ENCODE data around the gene PTPRN2. TPM values are rescaled to one million over a fixed set of nuclear protein-coding genes. Genes with fewer than 3 reads are reported as not detected.

PTPRN2 gene
- total RNA-seq, 4 donors from 2014 or later = 2.0 to 9.5 (median 2.6) TPM

- DNase-seq (ENCODE audit: low spot score) = no peak
- ATAC-seq (ENCODE audit: low FRiP score) = no peak
- no peak for TF ChIP-seq CTCF (IDR thresholded peaks at IDR 0.05)
Measured at GRCh38 chr7:157932498-157933218, 655.0 kb downstream of the PTPRN2 start.

- no peak for TF ChIP-seq CTCF (IDR thresholded peaks at IDR 0.05)
- no peak for DNase-seq (ENCODE audit: low spot score)
- no peak for ATAC-seq (ENCODE audit: low FRiP score)
Measured at GRCh38 chr7:157930926-157931466, 656.6 kb downstream of the PTPRN2 start.

GRCh38 chr7:157930441-157930840, 657.2 kb downstream of the PTPRN2 start:
- DNase-seq (ENCODE audit: low spot score) (no peak), ATAC-seq (ENCODE audit: low FRiP score) (no peak)
- TF ChIP-seq CTCF (IDR thresholded peaks at IDR 0.05) = no peak

GRCh38 chr7:157929671-157930070, 658.0 kb downstream of the PTPRN2 start:
- no peak for DNase-seq (ENCODE audit: low spot score)
- ATAC-seq (ENCODE audit: low FRiP score) = peak; percentile 10
- no peak for TF ChIP-seq CTCF (IDR thresholded peaks at IDR 0.05)

- no peak for DNase-seq (ENCODE audit: low spot score)
- ATAC-seq (ENCODE audit: low FRiP score) = peak; percentile 32
- TF ChIP-seq CTCF (IDR thresholded peaks at IDR 0.05) = no peak
Measured at GRCh38 chr7:157928808-157929425, 658.7 kb downstream of the PTPRN2 start.

GRCh38 chr7:157928171-157928794, 659.3 kb downstream of the PTPRN2 start:
- TF ChIP-seq CTCF (IDR thresholded peaks at IDR 0.05) = no peak
- ATAC-seq (ENCODE audit: low FRiP score) (no peak), DNase-seq (ENCODE audit: low spot score) (no peak)

Measured in omental fat pad (tissue), 4 donors.